ELF-1 (cell line): ENCODE data around the gene ANKRD17.
"Not testable (repeated sequence)": the region's sequence is repeated elsewhere in the genome, so short reads cannot be mapped to it uniquely, and the experiment has no call there.

Source experiments
- DNase-seq: peaks from one replicate; pipeline ENCODE4 v3.0.0-alpha.2; 2016; ENCODE audit warnings: low read depth, low spot score

ANKRD17 gene

GRCh38 chr4:73205482-73205881 lies 53.1 kb downstream of the ANKRD17 start:
- DNase-seq, result no peak

- DNase-seq, result not testable (repeated sequence)
Observed at GRCh38 chr4:73203976-73204375, 54.6 kb downstream of the ANKRD17 start.

- no peak for DNase-seq
Observed at GRCh38 chr4:73197220-73197619, 61.4 kb downstream of the ANKRD17 start.

- DNase-seq, result no peak
Observed at GRCh38 chr4:73194064-73194463, 64.5 kb downstream of the ANKRD17 start.

GRCh38 chr4:73193659-73194058 lies 64.9 kb downstream of the ANKRD17 start:
- DNase-seq, result no peak

GRCh38 chr4:73193155-73193554 lies 65.4 kb downstream of the ANKRD17 start:
- no peak for DNase-seq

GRCh38 chr4:73189274-73189810 lies 69.3 kb downstream of the ANKRD17 start:
- DNase-seq, result no peak

GRCh38 chr4:73187325-73187724 lies 71.3 kb downstream of the ANKRD17 start:
- no peak for DNase-seq

- DNase-seq, result no peak
Observed at GRCh38 chr4:73185903-73186302, 72.7 kb downstream of the ANKRD17 start.

GRCh38 chr4:73181231-73181630 lies 77.4 kb downstream of the ANKRD17 start:
- DNase-seq, result no peak

GRCh38 chr4:73178389-73178788 lies 80.2 kb downstream of the ANKRD17 start:
- no peak for DNase-seq

- no peak for DNase-seq
Observed at GRCh38 chr4:73172161-73172560, 86.4 kb downstream of the ANKRD17 start.

- DNase-seq, result peak; percentile 15
Observed at GRCh38 chr4:73170518-73171198, 87.9 kb downstream of the ANKRD17 start.

GRCh38 chr4:73166212-73166611 lies 92.4 kb downstream of the ANKRD17 start:
- no peak for DNase-seq

GRCh38 chr4:73161527-73162185 lies 96.9 kb downstream of the ANKRD17 start:
- no peak for DNase-seq

- no peak for DNase-seq
Observed at GRCh38 chr4:73156394-73156793, 102.2 kb downstream of the ANKRD17 start.

GRCh38 chr4:73152893-73153292 lies 105.7 kb downstream of the ANKRD17 start:
- no peak for DNase-seq

GRCh38 chr4:73142995-73143547 lies 115.5 kb downstream of the ANKRD17 start:
- DNase-seq, result no peak

GRCh38 chr4:73139991-73140390 lies 118.6 kb downstream of the ANKRD17 start:
- no peak for DNase-seq

GRCh38 chr4:73139245-73139644 lies 119.4 kb downstream of the ANKRD17 start:
- DNase-seq, result no peak

- no peak for DNase-seq
Observed at GRCh38 chr4:73137121-73137520, 121.5 kb downstream of the ANKRD17 start.

- DNase-seq, result no peak
Observed at GRCh38 chr4:73133784-73134183, 124.8 kb downstream of the ANKRD17 start.

- no peak for DNase-seq
Observed at GRCh38 chr4:73131281-73131680, 127.3 kb downstream of the ANKRD17 start.
